Measurements from ENCODE around the gene TARP.
"Not testable (repeated sequence)": the region's sequence is repeated elsewhere in the genome, so short reads cannot be mapped to it uniquely, and the experiment has no call there.

The TARP gene

GRCh38 chr7:38280000-38280399 is 6.6 kb upstream of the TARP start:
- DNase-seq = no peak
- no peaks in the 10 kb centered on the region for H3K4me1 ChIP-seq (ENCODE audit: control insufficient read depth in 3 of 3, insufficient read depth in 2 of 3, low read depth in 1 of 3, low read length in 2 of 3)
- no peak overlapping the region for H3K27ac ChIP-seq (ENCODE audit: low read depth in 1 of 3, low read length in 2 of 3)
- 36 to 48% (median 37%) methylated on average over 1 of the region's 1 CpG for WGBS, 3 donors
- no peak overlapping the region for H3K4me3 ChIP-seq (ENCODE audit: low read depth in 1 of 3, low read length in 3 of 3)
- H3K36me3 ChIP-seq (ENCODE audit: control insufficient read depth in 3 of 3, insufficient read depth in 2 of 3, low read depth in 1 of 3, low read length in 3 of 3) = no peaks in the 10 kb centered on the region
- no peaks in the 10 kb centered on the region for H3K27me3 ChIP-seq (ENCODE audit: control insufficient read depth in 3 of 3, insufficient read depth in 3 of 3, low read length in 3 of 3)
- FAIRE-seq = no peak
- H3K9me3 ChIP-seq (ENCODE audit: control insufficient read depth in 2 of 2, insufficient read depth in 1 of 2, low read depth in 1 of 2, low read length in 1 of 2) = no peaks in the 10 kb centered on the region

GRCh38 chr7:38276096-38276877 is 2.9 kb upstream of the TARP start:
- FAIRE-seq (no peak), DNase-seq (no peak)
- H3K27ac ChIP-seq (ENCODE audit: low read depth in 1 of 3, low read length in 2 of 3) = no peak overlapping the region
- no peaks in the 10 kb centered on the region for H3K9me3 ChIP-seq (ENCODE audit: control insufficient read depth in 2 of 2, insufficient read depth in 1 of 2, low read depth in 1 of 2, low read length in 1 of 2)
- no peaks in the 10 kb centered on the region for H3K36me3 ChIP-seq (ENCODE audit: control insufficient read depth in 3 of 3, insufficient read depth in 2 of 3, low read depth in 1 of 3, low read length in 3 of 3)
- H3K27me3 ChIP-seq (ENCODE audit: control insufficient read depth in 3 of 3, insufficient read depth in 3 of 3, low read length in 3 of 3) = no peaks in the 10 kb centered on the region
- 65 to 70% (median 68%) methylated on average over 6 of the region's 6 CpGs for WGBS, 3 donors
- no peak overlapping the region for H3K4me3 ChIP-seq (ENCODE audit: low read depth in 1 of 3, low read length in 3 of 3)
- H3K4me1 ChIP-seq (ENCODE audit: control insufficient read depth in 3 of 3, insufficient read depth in 2 of 3, low read depth in 1 of 3, low read length in 2 of 3) = no peaks in the 10 kb centered on the region

GRCh38 chr7:38274927-38275620 is 1.6 kb upstream of the TARP start:
- Histone ChIP-seq H3K36me3 (ENCODE audit: control insufficient read depth in 3 of 3, insufficient read depth in 2 of 3, low read depth in 1 of 3, low read length in 3 of 3) (no peaks in the 10 kb centered on the region), H3K27ac (ENCODE audit: low read depth in 1 of 3, low read length in 2 of 3) (no peak overlapping the region), H3K27me3 (ENCODE audit: control insufficient read depth in 3 of 3, insufficient read depth in 3 of 3, low read length in 3 of 3) (no peaks in the 10 kb centered on the region), H3K4me1 (ENCODE audit: control insufficient read depth in 3 of 3, insufficient read depth in 2 of 3, low read depth in 1 of 3, low read length in 2 of 3) (no peaks in the 10 kb centered on the region), H3K4me3 (ENCODE audit: low read depth in 1 of 3, low read length in 3 of 3) (no peak overlapping the region), H3K9me3 (ENCODE audit: control insufficient read depth in 2 of 2, insufficient read depth in 1 of 2, low read depth in 1 of 2, low read length in 1 of 2) (no peaks in the 10 kb centered on the region)
- WGBS, 3 donors = 76 to 87% (median 77%) methylated on average over 3 of the region's 3 CpGs
- DNase-seq = no peak
- FAIRE-seq = no peak

DNA sequence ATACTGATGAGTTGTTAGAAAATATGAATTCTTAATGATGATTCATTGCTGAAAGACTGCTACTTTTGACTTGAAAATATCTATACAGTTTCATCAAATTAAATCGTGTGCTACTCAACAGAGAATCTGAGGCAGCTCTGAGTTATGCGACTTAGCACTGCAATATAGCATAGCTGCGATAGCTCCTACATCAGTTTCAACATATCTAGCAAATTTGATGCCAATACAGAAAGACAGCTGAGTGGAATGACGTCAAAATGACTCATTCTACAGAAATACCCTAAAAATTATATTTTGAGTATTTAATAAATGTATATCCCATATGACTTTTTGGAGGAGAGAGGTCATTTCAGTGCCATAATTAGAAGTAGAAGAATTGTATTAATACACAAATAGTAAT is 1.1 kb upstream of the TARP start:
- DNase-seq = no peak
- no peaks in the 10 kb centered on the region for H3K9me3 ChIP-seq (ENCODE audit: control insufficient read depth in 2 of 2, insufficient read depth in 1 of 2, low read depth in 1 of 2, low read length in 1 of 2)
- H3K36me3 ChIP-seq (ENCODE audit: control insufficient read depth in 3 of 3, insufficient read depth in 2 of 3, low read depth in 1 of 3, low read length in 3 of 3) = no peaks in the 10 kb centered on the region
- no peak overlapping the region for H3K4me3 ChIP-seq (ENCODE audit: low read depth in 1 of 3, low read length in 3 of 3)
- WGBS, 3 donors = 83 to 87% (median 86%) methylated on average over 4 of the region's 4 CpGs
- H3K27ac ChIP-seq (ENCODE audit: low read depth in 1 of 3, low read length in 2 of 3) = no peak overlapping the region
- H3K27me3 ChIP-seq (ENCODE audit: control insufficient read depth in 3 of 3, insufficient read depth in 3 of 3, low read length in 3 of 3) = no peaks in the 10 kb centered on the region
- no peaks in the 10 kb centered on the region for H3K4me1 ChIP-seq (ENCODE audit: control insufficient read depth in 3 of 3, insufficient read depth in 2 of 3, low read depth in 1 of 3, low read length in 2 of 3)
- no peak for FAIRE-seq

DNA sequence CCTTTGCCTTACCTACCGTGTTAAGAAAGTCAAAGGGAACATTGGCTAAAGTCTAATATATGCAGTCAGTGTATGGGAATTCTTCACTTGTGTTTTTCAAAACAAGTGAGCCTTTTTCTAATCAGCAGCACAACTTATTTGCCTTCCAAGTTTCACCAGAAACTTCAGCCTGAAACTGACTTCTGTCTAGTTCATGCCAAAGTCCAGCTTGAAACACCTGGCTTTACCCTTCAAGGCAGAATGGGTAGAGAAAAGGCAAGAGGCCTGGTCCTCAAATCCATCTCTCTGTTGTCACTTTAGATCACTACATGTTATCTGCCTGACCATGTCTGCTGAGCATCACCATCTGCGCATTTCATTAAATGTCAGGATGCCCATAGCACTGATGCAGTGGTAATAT is 3.0 kb downstream of the TARP start:
- not testable (repeated sequence) for DNase-seq; H3K4me3 ChIP-seq (ENCODE audit: low read depth in 1 of 3, low read length in 3 of 3); H3K36me3 ChIP-seq (ENCODE audit: control insufficient read depth in 3 of 3, insufficient read depth in 2 of 3, low read depth in 1 of 3, low read length in 3 of 3); H3K9me3 ChIP-seq (ENCODE audit: control insufficient read depth in 2 of 2, insufficient read depth in 1 of 2, low read depth in 1 of 2, low read length in 1 of 2); H3K27me3 ChIP-seq (ENCODE audit: control insufficient read depth in 3 of 3, insufficient read depth in 3 of 3, low read length in 3 of 3); H3K4me1 ChIP-seq (ENCODE audit: control insufficient read depth in 3 of 3, insufficient read depth in 2 of 3, low read depth in 1 of 3, low read length in 2 of 3); H3K27ac ChIP-seq (ENCODE audit: low read depth in 1 of 3, low read length in 2 of 3)
- WGBS, 3 donors = 11 to 70% (median 42%) methylated on average over 1 of the region's 2 CpGs
- FAIRE-seq = peak; percentile 19

DNA sequence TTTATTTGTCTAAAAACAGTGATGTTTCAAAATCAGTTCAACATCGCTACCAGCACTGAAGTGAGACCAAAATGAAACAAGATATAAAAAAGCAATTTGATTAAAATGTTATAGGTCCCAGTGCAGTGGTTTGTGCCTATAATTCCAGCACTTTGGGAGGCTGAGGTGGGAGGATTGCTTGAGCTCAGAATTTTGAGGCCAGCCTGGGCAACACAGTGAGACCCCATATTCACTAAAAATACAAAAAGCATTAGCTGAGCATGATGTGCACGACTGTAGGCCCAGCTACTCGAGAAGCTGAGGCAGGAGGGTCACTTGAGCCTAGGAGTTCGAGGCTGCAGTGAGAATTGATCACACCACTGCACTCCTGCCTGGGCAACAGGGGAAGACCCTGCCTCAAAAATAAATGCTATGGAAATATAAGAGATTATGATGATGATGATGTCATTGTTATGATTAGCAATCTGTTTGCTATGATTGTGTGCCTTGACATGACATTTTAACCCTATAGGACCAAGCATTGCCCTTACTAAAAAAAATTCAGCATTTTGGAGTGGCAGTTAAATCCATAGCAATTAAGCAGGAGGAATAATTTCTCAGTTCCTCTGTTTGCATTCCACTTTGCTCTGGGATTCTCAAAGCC is 3.6 kb downstream of the TARP start:
- not testable (repeated sequence) for H3K27ac ChIP-seq (ENCODE audit: low read depth in 1 of 3, low read length in 2 of 3); FAIRE-seq; H3K9me3 ChIP-seq (ENCODE audit: control insufficient read depth in 2 of 2, insufficient read depth in 1 of 2, low read depth in 1 of 2, low read length in 1 of 2); H3K36me3 ChIP-seq (ENCODE audit: control insufficient read depth in 3 of 3, insufficient read depth in 2 of 3, low read depth in 1 of 3, low read length in 3 of 3); H3K4me3 ChIP-seq (ENCODE audit: low read depth in 1 of 3, low read length in 3 of 3); H3K27me3 ChIP-seq (ENCODE audit: control insufficient read depth in 3 of 3, insufficient read depth in 3 of 3, low read length in 3 of 3); DNase-seq; H3K4me1 ChIP-seq (ENCODE audit: control insufficient read depth in 3 of 3, insufficient read depth in 2 of 3, low read depth in 1 of 3, low read length in 2 of 3)
- 69 to 83% (median 83%) methylated on average over 4 of the region's 4 CpGs for WGBS, 3 donors

- H3K9me3 ChIP-seq (ENCODE audit: control insufficient read depth in 2 of 2, insufficient read depth in 1 of 2, low read depth in 1 of 2, low read length in 1 of 2); H3K4me3 ChIP-seq (ENCODE audit: low read depth in 1 of 3, low read length in 3 of 3); FAIRE-seq: not testable (repeated sequence)
Measured at GRCh38 chr7:38265958-38266357, 7.5 kb downstream of the TARP start.

GRCh38 chr7:38264602-38265001 is 8.8 kb downstream of the TARP start:
- WGBS, 3 donors = 3 to 29% (median 8%) methylated on average over 1 of the region's 1 CpG
- not testable (repeated sequence) for H3K36me3 ChIP-seq (ENCODE audit: control insufficient read depth in 3 of 3, insufficient read depth in 2 of 3, low read depth in 1 of 3, low read length in 3 of 3); H3K27me3 ChIP-seq (ENCODE audit: control insufficient read depth in 3 of 3, insufficient read depth in 3 of 3, low read length in 3 of 3); DNase-seq; FAIRE-seq; H3K27ac ChIP-seq (ENCODE audit: low read depth in 1 of 3, low read length in 2 of 3); H3K4me1 ChIP-seq (ENCODE audit: control insufficient read depth in 3 of 3, insufficient read depth in 2 of 3, low read depth in 1 of 3, low read length in 2 of 3); H3K9me3 ChIP-seq (ENCODE audit: control insufficient read depth in 2 of 2, insufficient read depth in 1 of 2, low read depth in 1 of 2, low read length in 1 of 2); H3K4me3 ChIP-seq (ENCODE audit: low read depth in 1 of 3, low read length in 3 of 3)

More at GRCh38 chr7:38265958-38266357, 7.5 kb downstream of the TARP start:
- WGBS, 3 donors = 68 to 83% (median 81%) methylated on average over 3 of the region's 3 CpGs
- not testable (repeated sequence) for H3K36me3 ChIP-seq (ENCODE audit: control insufficient read depth in 3 of 3, insufficient read depth in 2 of 3, low read depth in 1 of 3, low read length in 3 of 3); H3K4me1 ChIP-seq (ENCODE audit: control insufficient read depth in 3 of 3, insufficient read depth in 2 of 3, low read depth in 1 of 3, low read length in 2 of 3); H3K27me3 ChIP-seq (ENCODE audit: control insufficient read depth in 3 of 3, insufficient read depth in 3 of 3, low read length in 3 of 3); DNase-seq; H3K27ac ChIP-seq (ENCODE audit: low read depth in 1 of 3, low read length in 2 of 3)

Measured in small intestine (tissue), 7 donors.